H1 (cell line): Measurements from ENCODE around the gene TRPV4. TPM values are rescaled to one million over a fixed set of nuclear protein-coding genes. Genes with fewer than 3 reads are reported as not detected.

Experiments used
- ATF2 ChIP-seq: IDR thresholded peaks from 2 replicates; pipeline ENCODE4 v1.6.1; 2012; ENCODE audit warnings: low read length, inconsistent platforms
- BRCA1 ChIP-seq: IDR thresholded peaks from 2 replicates; pipeline ENCODE4 v1.6.1; 2012; ENCODE audit warnings: low read depth, low read length, improper control_type of control experiment
- CHD7 ChIP-seq: fragments of 300-600 bp; sonication (generic); IDR thresholded peaks from 2 replicates; pipeline ENCODE4 v1.7.1; 2012; ENCODE audit warnings: low read length, moderate library complexity, mild to moderate bottlenecking, inconsistent platforms; ENCODE audit not compliant: insufficient replicate concordance
- FOSL1 ChIP-seq: IDR thresholded peaks from 2 replicates; pipeline ENCODE4 v1.6.1; 2011; ENCODE audit warnings: mild to moderate bottlenecking, low read depth, low read length, moderate library complexity; ENCODE audit not compliant: insufficient read depth
- KDM5A ChIP-seq: fragments of 200-600 bp; IDR thresholded peaks from 2 replicates; pipeline ENCODE4 v1.7.1; 2012; ENCODE audit warnings: mild to moderate bottlenecking, low read length, inconsistent platforms, mixed read lengths
- MAFK ChIP-seq: IDR thresholded peaks from 2 replicates; pipeline ENCODE4 v1.6.1; 2012; ENCODE audit warnings: low read depth, mild to moderate bottlenecking, improper control_type of control experiment, low read length
- SAP30 ChIP-seq: fragments of 300-600 bp; sonication (generic); IDR thresholded peaks from 2 replicates; pipeline ENCODE4 v1.7.1; 2012; ENCODE audit warnings: low read length, moderate library complexity, mild to moderate bottlenecking, inconsistent platforms; ENCODE audit not compliant: insufficient read depth, insufficient replicate concordance
- SUZ12 ChIP-seq: fragments of 200-600 bp; sonication (generic); IDR thresholded peaks from 2 replicates; pipeline ENCODE4 v1.6.1; 2012; ENCODE audit warnings: mild to moderate bottlenecking, inconsistent platforms, low read length, moderate library complexity, mixed read lengths
- TAF1 ChIP-seq: IDR thresholded peaks from 2 replicates; pipeline ENCODE4 v1.6.1; 2011; ENCODE audit warnings: mild to moderate bottlenecking, low read depth, low read length
- polyA plus RNA-seq, 7 experiments: library from polyadenylated mRNA; depleted of rRNA in 3 of 7; stranded (reverse) in 5 of 7; unstranded in 2 of 7; fragments of >200 nt in 5 of 7; fragments of 200-250 nt in 2 of 7; gene quantifications; 1 replicate in 5 of 7; 2 replicates in 1 of 7; 4 replicates in 1 of 7; pipeline versions ENCODE4 v1.2.1 to v1.2.3, GENCODE V29; 2011 to 2013; ENCODE audit warnings: missing spikeins in 2 of 7, mixed read lengths in 2 of 7
- total RNA-seq: library from RNA; stranded (reverse); fragmentation: NEBNext Ultra II Directional; extraction: Animal tissue kit (Norgen Biotek cat#: 25700); gene quantifications from 2 replicates; pipeline ENCODE4 v1.2.1, GENCODE V29; 2021
- TF ChIP-seq, protein P1 (sequence below): IDR thresholded peaks from 2 replicates; pipeline ENCODE4 v1.6.1; 2012; ENCODE audit warnings: inconsistent platforms

The TRPV4 gene
- total and polyA plus RNA-seq, 2 of the 8 experiments (the other 6 are each of a cell fraction or from before 2014, with no cell fraction given), result 2.1 to 6.2 TPM

GRCh38 chr12:109845824-109846205, 12.6 kb upstream of the TRPV4 start (continued):
- TF ChIP-seq CHD7 (no peak), ATF2 (no peak), SUZ12 (no peak), MAFK (no peak), BRCA1 (no peak), SAP30 (no peak), FOSL1 (no peak), KDM5A (no peak), TAF1 (no peak)
- TF ChIP-seq, protein P1, sequence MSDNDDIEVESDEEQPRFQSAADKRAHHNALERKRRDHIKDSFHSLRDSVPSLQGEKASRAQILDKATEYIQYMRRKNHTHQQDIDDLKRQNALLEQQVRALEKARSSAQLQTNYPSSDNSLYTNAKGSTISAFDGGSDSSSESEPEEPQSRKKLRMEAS, result no peak
